ENCODE results near the gene PGBD2. TPM values are rescaled to one million over a fixed set of nuclear protein-coding genes. Genes with fewer than 3 reads are reported as not detected.
A peak's percentile ranks its signal among the peaks of the same experiment; 100 is the strongest.

Gene PGBD2
- total RNA-seq, 1 experiment from 2014 or later, result 7.8 TPM

DNA sequence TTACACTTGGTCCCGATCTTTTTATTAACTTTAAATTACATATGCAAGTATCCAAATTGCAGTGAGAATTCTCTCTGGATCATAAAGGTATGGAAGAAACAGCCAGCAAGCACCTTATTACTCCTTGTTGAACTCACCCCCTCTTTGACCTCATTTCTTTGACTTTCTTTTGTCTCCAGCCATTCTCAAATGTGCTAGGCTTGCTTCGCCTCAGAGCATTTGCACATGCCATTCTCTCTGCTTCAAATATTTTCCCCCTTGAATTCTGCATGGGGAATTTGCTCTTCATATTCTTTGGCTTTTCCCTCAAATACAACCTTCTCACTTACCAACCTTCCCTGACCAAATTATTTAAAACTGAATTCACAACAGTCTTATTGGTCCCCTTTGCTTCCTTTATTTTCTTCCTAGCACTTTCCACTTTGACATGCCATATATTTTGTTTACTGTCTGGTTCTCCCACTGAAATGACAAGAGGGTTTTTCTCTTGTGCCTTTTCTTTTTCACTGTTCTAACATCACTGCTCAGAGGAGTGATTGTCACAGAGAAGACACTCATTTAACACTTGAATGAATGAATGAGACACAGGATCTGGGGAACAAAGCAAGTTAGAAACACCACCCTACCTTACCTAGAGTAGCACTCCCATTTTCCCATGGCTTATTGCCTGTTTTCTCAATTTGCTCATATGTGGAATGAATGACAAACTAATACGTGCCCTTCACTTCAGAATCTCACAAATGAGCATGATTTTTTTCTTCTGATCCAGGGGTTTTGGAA is 1.4 kb upstream of the PGBD2 start:
- intact Hi-C loops (cut with micrococcal nuclease; ENCODE audit: unreplicated experiment), result no loop called here
- Mint-ChIP-seq H3K36me3 (ENCODE audit: insufficient read depth, unreplicated experiment) (peaks cover 15% of the 10 kb centered on the region), H3K4me3 (ENCODE audit: low read depth, unreplicated experiment) (no peak overlapping the region), H3K27me3 (ENCODE audit: unreplicated experiment) (peaks cover 19% of the 10 kb centered on the region), H3K27ac (ENCODE audit: unreplicated experiment) (no peak overlapping the region), H3K4me1 (ENCODE audit: low read depth, unreplicated experiment) (peaks cover 17% of the 10 kb centered on the region), H3K9me3 (ENCODE audit: low read depth, unreplicated experiment) (peaks cover 2% of the 10 kb centered on the region)
- BruUV-seq (replicated peaks), result no TSS peak
- TF ChIP-seq, protein P1, sequence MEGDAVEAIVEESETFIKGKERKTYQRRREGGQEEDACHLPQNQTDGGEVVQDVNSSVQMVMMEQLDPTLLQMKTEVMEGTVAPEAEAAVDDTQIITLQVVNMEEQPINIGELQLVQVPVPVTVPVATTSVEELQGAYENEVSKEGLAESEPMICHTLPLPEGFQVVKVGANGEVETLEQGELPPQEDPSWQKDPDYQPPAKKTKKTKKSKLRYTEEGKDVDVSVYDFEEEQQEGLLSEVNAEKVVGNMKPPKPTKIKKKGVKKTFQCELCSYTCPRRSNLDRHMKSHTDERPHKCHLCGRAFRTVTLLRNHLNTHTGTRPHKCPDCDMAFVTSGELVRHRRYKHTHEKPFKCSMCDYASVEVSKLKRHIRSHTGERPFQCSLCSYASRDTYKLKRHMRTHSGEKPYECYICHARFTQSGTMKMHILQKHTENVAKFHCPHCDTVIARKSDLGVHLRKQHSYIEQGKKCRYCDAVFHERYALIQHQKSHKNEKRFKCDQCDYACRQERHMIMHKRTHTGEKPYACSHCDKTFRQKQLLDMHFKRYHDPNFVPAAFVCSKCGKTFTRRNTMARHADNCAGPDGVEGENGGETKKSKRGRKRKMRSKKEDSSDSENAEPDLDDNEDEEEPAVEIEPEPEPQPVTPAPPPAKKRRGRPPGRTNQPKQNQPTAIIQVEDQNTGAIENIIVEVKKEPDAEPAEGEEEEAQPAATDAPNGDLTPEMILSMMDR (IDR thresholded peaks at IDR 0.05; ENCODE audit: unreplicated experiment), result no peak
- DNase-seq, result no peak
- CTCF ChIA-PET, result interaction anchor here (0.6 kb wide), 1 partner anchor 1779 kb away, joined by 4 read pairs; no protein-coding TSS in a partner anchor

DNA sequence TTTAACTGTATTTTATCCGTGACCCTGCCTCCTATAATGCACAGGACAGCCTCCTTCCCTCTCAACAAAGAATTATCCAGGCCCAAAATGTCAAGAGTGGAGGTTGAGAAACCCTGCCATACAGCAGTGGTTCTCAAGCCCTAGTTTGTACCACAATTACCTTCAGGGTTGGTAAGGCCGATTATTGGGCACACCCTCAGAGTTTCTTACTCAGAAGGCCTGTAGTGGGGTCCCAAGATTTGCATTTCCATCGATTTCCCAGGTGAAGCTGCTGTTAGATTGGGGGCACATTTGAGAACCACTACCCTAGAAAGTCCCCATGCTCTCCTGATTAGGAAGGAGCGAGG is 400 bp upstream of the PGBD2 start:
- TF ChIP-seq, protein P1 (IDR thresholded peaks at IDR 0.05; ENCODE audit: unreplicated experiment), result no peak
- intact Hi-C loops (cut with micrococcal nuclease; ENCODE audit: unreplicated experiment), result loop anchor here (1.0 kb wide), 3 partner anchors 19 to 47 kb away; no protein-coding TSS in a partner anchor
- Mint-ChIP-seq H3K4me3 (ENCODE audit: low read depth, unreplicated experiment) (peak overlapping the region; percentile 75), H3K9me3 (ENCODE audit: low read depth, unreplicated experiment) (peaks cover 2% of the 10 kb centered on the region), H3K27ac (ENCODE audit: unreplicated experiment) (peak overlapping the region; percentile 85), H3K36me3 (ENCODE audit: insufficient read depth, unreplicated experiment) (peaks cover 15% of the 10 kb centered on the region), H3K27me3 (ENCODE audit: unreplicated experiment) (peaks cover 9% of the 10 kb centered on the region), H3K4me1 (ENCODE audit: low read depth, unreplicated experiment) (peaks cover 19% of the 10 kb centered on the region)
- CTCF ChIA-PET, result no interaction called here
- TSS peak; percentile 97 for BruUV-seq (replicated peaks)
- no peak for DNase-seq

DNA sequence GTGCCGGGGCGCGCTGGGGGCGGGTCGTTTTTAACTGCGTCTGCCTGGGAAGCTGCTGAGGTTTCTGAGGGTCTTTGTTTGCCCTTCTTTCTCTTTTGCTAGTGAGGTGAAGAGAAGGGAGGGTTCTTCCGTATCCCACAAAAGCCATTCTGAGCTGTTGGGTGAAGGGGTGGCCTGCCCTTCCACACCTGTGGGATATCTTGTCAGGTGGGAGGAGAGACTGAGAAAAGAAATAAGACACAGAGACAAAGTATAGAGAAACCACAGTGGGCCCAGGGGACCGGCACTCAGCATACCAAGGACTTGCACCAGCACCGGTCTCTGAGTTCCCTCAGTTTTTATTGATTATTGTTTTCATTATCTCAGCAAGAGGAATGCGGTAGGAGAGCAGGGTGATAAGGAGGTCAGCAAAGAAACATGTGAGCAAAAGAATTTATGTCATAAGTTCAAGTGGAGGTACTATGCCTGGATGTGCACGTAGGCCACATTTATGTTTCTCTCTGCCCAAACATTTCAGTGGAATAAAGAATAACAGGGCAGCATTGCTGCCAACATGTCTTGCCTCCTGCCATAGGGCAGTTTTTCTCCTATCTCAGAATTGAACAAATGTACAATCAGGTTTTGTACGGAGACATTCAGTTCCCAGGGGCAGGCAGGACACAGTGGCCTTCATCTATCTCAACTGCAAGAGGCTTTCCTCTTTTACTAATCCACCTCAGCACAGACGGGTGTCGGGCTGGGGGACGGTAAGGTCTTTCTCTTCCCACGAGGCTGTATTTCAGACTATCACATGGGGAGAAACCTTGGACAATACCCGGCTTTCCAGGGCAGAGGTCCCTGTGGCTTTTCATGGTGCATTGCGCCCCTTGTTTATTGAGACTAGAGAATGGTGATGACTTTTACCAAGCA is 972 bp downstream of the PGBD2 start:
- Mint-ChIP-seq H3K27ac (ENCODE audit: unreplicated experiment) (peak overlapping the region; percentile 85), H3K4me1 (ENCODE audit: low read depth, unreplicated experiment) (peaks cover 19% of the 10 kb centered on the region), H3K9me3 (ENCODE audit: low read depth, unreplicated experiment) (peaks cover 2% of the 10 kb centered on the region), H3K36me3 (ENCODE audit: insufficient read depth, unreplicated experiment) (peaks cover 15% of the 10 kb centered on the region), H3K4me3 (ENCODE audit: low read depth, unreplicated experiment) (peak overlapping the region; percentile 75), H3K27me3 (ENCODE audit: unreplicated experiment) (no peaks in the 10 kb centered on the region)
- TF ChIP-seq, protein P1 (IDR thresholded peaks at IDR 0.05; ENCODE audit: unreplicated experiment), result no peak
- TSS peak; percentile 62 for BruUV-seq (replicated peaks)
- CTCF ChIA-PET, result interaction anchor here (0.6 to 0.7 kb wide), 2 partner anchors 48 to 204 kb away, joined by 3 read pairs; partner anchors contain the start of gene ZNF692
- DNase-seq, result no peak
- intact Hi-C loops (cut with micrococcal nuclease; ENCODE audit: unreplicated experiment), result loop anchor here (1.0 kb wide), 3 partner anchors 17 to 49 kb away; no protein-coding TSS in a partner anchor

DNA sequence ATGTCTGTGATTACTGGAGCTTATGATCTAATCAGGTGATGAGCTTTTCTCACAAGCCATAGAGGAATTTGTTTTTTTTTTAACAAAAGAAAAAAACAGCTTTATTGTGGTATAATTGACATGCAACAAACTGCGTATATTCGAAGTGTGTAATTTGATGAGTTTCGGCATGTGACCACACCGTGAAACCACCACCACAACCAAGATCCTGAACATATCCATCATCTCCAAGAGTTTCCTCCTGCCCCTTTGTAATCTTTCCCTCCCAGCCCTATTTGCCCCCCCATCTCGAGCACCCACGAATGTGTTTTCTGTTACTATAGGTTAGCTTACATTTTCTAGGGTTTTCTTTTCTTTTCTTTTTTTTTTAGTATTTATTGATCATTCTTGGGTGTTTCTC is 4.7 kb downstream of the PGBD2 start:
- H3K27ac Mint-ChIP-seq (ENCODE audit: unreplicated experiment), result no peak overlapping the region
- CTCF ChIA-PET, result no interaction called here
- intact Hi-C loops (cut with micrococcal nuclease; ENCODE audit: unreplicated experiment), result no loop called here
- BruUV-seq (replicated peaks), result no TSS peak
- no peak overlapping the region for H3K4me3 Mint-ChIP-seq (ENCODE audit: low read depth, unreplicated experiment)
- no peak for DNase-seq
- H3K9me3 Mint-ChIP-seq (ENCODE audit: low read depth, unreplicated experiment), result peaks cover 3% of the 10 kb centered on the region
- H3K4me1 Mint-ChIP-seq (ENCODE audit: low read depth, unreplicated experiment), result peaks cover 19% of the 10 kb centered on the region
- no peaks in the 10 kb centered on the region for H3K27me3 Mint-ChIP-seq (ENCODE audit: unreplicated experiment)
- TF ChIP-seq, protein P1 (IDR thresholded peaks at IDR 0.05; ENCODE audit: unreplicated experiment), result no peak
- peaks cover 14% of the 10 kb centered on the region for H3K36me3 Mint-ChIP-seq (ENCODE audit: insufficient read depth, unreplicated experiment)

Data from Calu3 (cell line).